Bone marrow (tissue), 2 donors: ENCODE measurements around the gene IL17B.

Experiments used
- DNase-seq, 2 donors: peaks; one replicate each; lab custom pipeline; 2025; lab: John Stamatoyannopoulos, UW

The IL17B gene

DNA sequence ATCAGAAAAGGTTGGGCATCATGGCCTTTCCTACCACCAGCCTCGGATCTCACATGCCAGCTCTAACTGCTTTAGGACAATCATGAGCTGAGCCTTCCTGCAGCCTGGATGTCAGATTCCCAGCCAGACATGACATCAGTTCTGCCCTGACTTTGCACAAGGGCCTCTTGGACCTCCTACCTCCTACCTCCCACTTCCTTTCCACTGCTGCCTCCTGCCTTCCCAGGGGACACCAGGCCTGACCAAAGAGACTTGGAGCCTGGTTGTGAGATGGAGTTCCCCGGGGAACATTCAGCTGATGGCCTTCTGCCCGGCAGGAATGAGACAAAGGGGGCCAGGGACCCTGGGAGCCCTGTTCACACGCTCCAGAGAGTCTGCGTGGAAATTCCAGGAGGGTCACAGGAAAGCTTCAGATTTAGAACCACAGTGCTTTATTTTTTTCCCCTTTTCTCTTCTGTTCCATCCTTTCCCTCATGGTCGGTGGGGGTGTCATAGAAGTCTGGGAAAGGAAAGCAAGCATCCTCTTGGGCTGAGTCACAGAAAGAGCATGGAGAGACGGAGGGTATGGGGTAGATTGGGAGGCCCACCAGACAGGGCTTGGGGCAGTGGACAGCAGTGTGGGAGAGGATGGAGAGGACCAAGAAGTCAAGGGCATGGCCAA, 35.4 kb upstream of the IL17B start:
- DNase-seq = no peak

DNA sequence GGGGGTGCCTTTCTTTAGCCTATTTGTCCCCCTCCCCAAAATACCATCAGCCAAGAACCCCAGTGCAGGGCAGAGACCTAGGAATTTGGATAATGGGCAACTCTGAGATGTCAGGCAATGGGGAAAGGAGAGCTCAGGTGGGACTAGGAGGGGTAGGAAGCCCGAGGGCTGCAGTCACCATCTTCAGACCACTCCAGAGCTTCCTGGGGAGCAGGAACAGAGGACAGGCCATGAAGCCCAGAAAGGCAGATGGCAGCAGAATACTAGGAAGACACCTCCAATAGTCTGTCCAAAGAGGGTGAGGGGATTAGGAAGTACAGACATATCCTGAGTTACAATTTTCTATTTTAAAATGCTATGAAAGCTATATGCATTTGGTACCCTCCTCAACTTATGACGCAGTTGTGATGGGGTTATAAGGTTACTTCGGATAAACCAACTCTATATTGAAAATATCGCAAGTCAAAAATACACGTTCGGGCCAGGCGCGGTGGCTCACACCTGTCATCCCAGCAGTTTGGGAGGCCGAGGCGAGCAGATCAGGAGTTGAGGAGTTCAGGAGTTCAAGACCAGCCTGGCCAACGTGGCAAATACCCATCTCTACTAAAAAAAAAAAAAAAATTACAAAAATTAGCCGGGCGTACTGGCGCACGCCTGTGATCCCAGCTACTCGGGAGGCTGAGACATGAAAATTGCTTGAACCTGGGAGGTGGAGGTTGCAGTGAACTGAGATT, 34.6 kb upstream of the IL17B start:
- no peak for DNase-seq

GRCh38 chr5:149412783-149413476, 33.8 kb upstream of the IL17B start:
- DNase-seq = no peak

GRCh38 chr5:149411738-149412519, 32.8 kb upstream of the IL17B start:
- no peak for DNase-seq

- no peak for DNase-seq
Observed at GRCh38 chr5:149410721-149411432, 31.8 kb upstream of the IL17B start.

GRCh38 chr5:149410071-149410470, 31.0 kb upstream of the IL17B start:
- no peak for DNase-seq

DNA sequence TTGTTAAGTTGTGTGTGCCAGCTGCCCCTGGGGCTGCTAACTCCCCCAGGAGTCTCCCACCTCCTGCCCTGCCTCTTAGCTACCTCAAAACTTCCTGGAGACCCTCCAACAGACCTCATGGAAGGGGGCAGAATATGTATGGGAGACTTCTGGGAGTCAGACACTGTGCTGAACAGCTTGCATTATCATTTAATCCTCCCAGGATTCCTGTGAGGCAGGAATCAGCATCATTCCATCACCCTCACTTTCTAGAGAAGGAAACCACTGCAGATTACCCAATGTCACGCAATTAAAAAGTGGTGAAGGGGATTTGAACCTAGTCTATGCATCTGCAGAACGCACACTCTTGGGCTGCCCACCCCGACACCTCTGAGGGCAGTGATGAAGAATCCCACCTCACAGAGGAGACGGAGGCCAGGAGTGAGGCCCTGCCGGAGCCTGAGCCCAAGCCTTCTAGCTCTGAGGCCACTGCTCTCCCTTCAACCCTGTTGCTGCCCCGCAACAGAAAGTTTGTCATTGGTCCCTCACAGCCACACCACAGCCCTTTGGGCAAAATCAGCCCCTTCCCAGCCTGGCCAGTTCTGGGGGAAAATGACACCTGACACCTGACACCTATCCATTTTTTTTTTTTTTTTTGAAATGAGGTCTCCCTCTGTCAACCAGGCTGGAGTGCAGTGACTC, 30.3 kb upstream of the IL17B start:
- no peak for DNase-seq

GRCh38 chr5:149408252-149409099, 29.4 kb upstream of the IL17B start:
- no peak for DNase-seq

- no peak for DNase-seq
Observed at GRCh38 chr5:149407323-149408251, 28.5 kb upstream of the IL17B start.

DNA sequence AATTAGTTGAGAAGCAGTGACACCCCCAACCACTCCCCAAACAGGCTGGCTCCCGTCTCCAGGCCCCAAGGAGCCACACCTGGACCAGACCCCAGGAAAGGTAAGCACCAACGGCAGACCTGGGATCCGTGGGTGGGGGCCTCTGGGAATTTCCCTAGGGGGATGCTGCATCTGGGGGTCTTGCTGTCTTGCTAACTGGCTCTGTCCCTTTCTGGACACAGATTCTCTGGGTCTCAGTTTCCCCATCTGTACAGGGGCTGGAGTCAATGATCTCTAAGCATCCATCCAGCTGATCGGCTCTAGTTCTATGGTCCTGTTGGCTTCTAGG, 27.9 kb upstream of the IL17B start:
- DNase-seq = no peak

DNA sequence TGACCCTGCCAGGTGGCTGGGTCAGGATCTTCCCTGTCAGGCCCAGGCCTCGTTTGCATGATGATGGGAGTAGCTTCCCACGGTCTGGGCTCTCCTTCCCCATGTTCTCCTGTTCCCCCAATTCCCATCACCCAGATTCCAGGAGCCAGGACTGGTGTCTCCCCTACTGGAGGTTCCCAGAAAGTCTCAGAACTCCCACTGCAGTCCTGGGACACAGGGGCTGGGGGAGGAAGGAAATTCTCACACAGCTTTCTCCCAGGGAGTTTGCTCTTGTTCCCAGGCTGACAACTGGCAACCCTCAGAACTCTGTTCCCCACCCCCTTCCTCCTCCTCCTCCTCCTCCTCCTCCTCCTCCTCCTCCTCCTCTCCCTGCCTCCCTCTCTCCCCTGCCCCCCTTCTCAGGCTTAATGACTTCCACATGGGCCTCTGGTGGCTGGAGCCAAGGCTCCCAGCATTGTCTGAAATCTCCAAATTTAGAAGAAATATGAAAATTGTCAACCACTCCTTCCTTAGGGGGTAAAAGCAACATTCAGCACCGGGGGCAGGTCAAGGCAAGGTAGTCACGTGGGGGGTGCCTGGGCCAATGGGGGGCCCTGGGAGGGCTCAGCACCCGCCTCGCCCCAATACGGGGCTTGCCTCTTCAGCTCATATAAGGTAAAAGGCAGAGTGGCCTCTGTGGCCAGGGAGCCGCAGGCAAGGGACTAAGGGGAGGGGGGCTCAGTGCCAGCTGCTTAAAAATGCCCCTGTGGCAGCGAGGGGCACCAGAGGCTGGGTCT, 27.3 kb upstream of the IL17B start:
- no peak for DNase-seq

- no peak for DNase-seq
Observed at GRCh38 chr5:149405550-149406202, 26.6 kb upstream of the IL17B start.

DNA sequence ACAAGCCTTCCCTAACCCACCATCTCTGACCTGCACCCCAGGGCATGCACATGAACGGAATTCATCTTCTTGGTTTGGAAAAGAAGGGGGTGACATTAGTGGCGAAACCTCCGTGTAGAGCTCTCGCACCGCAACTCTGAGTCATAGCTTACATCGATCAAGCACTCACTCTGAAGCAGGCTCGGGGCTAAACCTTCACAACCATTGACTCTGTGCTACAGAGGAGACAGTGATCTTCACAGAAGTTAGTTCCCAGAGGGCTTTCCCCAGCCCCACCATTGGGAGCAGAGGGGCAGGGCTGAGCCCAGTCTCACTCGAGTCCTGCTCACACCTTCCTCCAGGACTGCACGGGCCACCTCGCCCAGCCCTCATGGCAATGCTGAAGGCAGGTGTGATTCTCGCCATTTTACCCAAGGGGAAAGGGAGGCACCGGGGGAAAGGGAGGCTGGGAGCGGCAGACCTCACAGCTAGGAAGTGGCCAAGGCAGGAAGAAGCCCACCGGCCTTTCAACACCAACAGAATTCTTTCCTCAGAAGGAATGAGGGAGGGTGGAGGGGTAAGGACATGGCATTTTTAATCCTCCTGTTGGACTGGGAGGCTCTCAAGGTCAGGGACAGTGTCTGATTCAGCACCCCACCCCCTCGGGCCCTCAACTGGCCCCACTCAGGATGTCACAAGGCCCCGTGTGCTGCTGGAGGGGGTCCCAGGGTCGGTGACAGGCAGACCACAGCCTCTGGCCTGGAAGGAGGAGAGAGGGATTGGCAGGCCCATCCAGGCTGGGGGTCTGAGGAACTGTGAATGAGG, 25.9 kb upstream of the IL17B start:
- DNase-seq = no peak

DNA sequence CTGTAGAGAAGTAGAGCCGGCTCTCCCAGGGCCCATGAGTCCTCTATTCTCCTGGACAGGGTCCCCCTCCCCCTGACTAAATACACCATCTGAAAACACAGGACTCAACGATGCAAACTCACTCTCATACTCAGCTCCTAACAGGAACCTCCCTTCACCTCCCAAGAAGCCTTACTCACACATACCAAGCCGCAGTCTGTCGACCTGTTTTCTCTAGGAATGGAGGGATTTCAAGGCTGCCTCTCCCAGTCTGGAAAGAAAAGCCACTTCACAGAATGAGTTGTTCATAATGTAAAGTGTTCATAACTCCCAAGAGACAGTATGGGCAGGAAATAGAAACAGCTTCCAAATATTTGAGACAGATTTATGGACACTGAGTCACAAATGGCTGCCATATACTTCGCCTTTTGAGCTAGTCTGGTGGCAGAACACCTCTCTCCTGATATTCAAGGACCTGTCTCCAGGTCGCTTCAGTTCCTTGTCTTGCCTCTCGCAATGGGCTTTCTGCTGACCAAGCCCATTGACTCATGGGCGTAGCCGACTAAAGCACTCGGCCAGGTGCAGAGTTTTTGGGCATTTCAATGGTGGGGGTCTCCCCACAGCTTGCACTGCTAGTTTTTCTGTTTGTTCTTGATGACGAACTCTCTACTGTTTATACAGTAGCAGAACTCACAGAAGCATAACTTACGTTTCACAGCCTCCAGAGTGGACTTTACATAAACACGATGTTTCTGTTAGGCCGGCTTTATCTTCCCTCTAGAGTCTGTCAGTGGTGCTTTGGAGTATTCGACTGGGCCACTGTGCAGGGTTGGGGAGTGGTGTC, 25.0 kb upstream of the IL17B start:
- DNase-seq = no peak

DNA sequence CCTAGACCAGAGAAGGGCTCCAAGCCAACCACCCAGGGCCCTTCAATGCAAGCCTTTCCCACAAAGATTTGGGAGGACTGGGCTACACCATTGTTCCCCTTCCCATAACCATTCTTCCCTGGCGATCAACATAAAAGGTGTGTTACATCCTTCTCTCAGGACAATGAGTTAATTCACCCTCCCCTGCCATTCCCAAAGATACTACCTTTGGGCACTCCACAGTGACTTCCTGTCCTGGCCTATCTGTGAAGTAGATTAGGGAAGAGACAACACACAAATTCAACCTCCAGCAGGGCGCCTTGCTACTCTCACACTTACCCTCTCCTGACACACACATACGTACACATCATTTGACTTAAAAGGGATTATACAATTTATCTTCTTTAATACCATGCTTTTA, 23.2 kb upstream of the IL17B start:
- no peak for DNase-seq

- no peak for DNase-seq
Observed at GRCh38 chr5:149401051-149401450, 22.0 kb upstream of the IL17B start.
